ENCODE results near the gene CFAP70. TPM values are rescaled to one million over a fixed set of nuclear protein-coding genes. Genes with fewer than 3 reads are reported as not detected.

Gene CFAP70
- total and polyA plus RNA-seq, 8 donors: 1.3 to 28.8 (median 3.0) TPM

DNA sequence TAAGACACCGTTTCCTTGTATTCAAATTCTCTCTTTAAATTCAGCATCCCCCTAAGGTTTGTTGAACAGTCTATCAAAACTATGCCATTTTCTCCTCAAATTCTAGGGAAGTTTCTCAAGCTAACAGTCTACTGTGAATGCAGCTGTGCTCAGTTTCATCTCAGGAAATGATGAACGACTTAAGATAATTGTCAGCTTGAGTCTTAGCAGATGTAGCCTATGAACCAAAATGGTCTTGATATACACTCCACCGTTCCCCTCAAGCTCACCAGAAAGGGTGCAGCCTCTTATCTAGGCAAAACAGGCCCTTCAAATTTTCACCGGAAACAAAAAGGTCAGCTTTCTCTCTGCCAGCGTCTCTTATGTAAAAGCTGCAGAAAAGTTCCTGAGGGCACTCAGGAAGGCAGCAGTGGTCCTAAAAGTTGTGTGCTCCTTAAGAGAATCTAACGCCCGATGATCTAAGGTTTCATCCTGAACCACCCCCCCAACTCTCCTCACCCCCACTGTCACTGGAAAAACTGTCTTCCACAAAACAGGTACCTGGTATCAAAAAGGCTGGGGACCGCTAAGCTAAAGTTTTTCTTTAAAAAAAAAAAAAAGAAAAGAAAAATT, 113.7 kb downstream of the CFAP70 start:
- Histone ChIP-seq H3K36me3 (peaks cover 0 to 19% (median 0%) of the 10 kb centered on the region in 3 donors), H3K4me3 (no peak overlapping the region)
- no peak for DNase-seq

DNA sequence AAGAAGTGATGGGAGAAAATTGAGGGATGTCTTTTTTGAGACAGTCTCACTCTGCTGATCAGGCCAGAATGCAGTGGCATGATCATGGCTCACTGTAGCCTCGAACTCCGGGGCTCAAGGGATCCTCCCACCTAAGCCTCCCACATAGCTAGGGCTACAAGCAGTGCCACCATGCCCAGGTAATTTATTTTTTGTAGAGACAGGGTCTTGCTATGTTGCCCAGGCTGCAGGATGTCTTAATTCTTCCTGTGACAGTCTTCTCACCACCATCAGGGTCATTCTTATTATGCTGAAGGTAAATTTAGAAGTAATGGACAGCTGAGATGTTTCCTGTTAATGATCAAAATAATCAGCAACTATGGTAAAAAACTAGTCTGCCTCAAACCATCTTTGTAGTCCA, 118.8 kb downstream of the CFAP70 start:
- DNase-seq (no peak), FAIRE-seq (no peak), ATAC-seq (no peak)
- Histone ChIP-seq H3K9me3 (no peaks in the 10 kb centered on the region), H3K4me1 (no peaks in the 10 kb centered on the region), H3K36me3 (peaks cover 0 to 19% (median 0%) of the 10 kb centered on the region in 3 donors), H3K4me3 (no peak overlapping the region), H3K27ac (no peak overlapping the region), H3K27me3 (no peaks in the 10 kb centered on the region)
- intact Hi-C loops (cut with DNase I): no loop called here
- no peak for TF ChIP-seq CTCF (IDR thresholded peaks at IDR 0.05)
- 93 to 94% methylated on average over 2 of the region's 2 CpGs for WGBS, 2 donors

More for the DNA sequence above, 113.7 kb downstream of the CFAP70 start:
- intact Hi-C loops (cut with DNase I): no loop called here
- Histone ChIP-seq H3K27me3 (no peaks in the 10 kb centered on the region), H3K4me1 (peaks cover 0 to 10% (median 0%) of the 10 kb centered on the region in 3 donors), H3K27ac (no peak overlapping the region), H3K9me3 (no peaks in the 10 kb centered on the region)
- 68 to 79% methylated on average over 8 of the region's 8 CpGs for WGBS, 2 donors
- no peak for TF ChIP-seq CTCF (IDR thresholded peaks at IDR 0.05)
- no peak for FAIRE-seq
- ATAC-seq: no peak

DNA sequence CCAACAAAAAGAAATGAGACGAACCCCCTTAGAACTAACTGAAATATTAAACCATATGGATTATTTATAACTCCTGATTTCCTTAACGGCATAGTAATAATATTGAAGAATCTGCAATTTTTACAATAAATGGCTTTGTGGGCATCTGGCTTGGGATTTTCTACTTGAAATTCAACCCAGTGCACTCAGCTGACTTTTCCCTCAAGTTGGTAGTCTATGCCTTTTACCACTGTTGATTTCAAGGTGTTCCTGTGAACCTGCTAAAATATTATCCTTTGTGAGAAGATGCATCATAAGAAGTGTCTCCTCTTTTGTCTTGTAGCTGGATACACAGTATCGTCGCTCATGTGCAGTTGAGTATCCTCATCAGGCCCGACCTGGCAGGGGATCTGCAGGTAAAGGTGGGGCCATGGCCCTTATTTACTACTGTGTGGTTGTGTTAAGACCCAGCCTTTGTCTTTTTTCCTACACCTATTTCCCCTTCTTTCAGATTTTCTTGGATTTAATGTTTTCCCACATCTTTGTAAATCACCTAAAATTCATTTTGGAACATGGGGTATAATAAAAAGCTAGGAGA, 119.6 kb downstream of the CFAP70 start:
- peaks cover 0 to 19% (median 0%) of the 10 kb centered on the region in 3 donors for H3K36me3 ChIP-seq
- no peak for FAIRE-seq
- no peaks in the 10 kb centered on the region for H3K9me3 ChIP-seq
- H3K27ac ChIP-seq: no peak overlapping the region
- DNase-seq: no peak
- WGBS, 2 donors: 90 to 91% methylated on average over 5 of the region's 5 CpGs
- intact Hi-C loops (cut with DNase I): no loop called here
- no peak overlapping the region for H3K4me3 ChIP-seq
- no peak for ATAC-seq
- H3K27me3 ChIP-seq: no peaks in the 10 kb centered on the region
- no peak for TF ChIP-seq CTCF (IDR thresholded peaks at IDR 0.05)
- no peaks in the 10 kb centered on the region for H3K4me1 ChIP-seq

- FAIRE-seq: no peak
- WGBS, 2 donors: 82 to 87% methylated on average over 7 of the region's 7 CpGs
These were observed 124.0 kb downstream of the CFAP70 start for GRCh38 chr10:73234695-73235094.

More at GRCh38 chr10:73234695-73235094, 124.0 kb downstream of the CFAP70 start:
- Histone ChIP-seq H3K27me3 (no peaks in the 10 kb centered on the region), H3K9me3 (no peaks in the 10 kb centered on the region), H3K36me3 (peaks cover 0 to 13% (median 0%) of the 10 kb centered on the region in 3 donors), H3K27ac (no peak overlapping the region), H3K4me1 (no peaks in the 10 kb centered on the region), H3K4me3 (no peak overlapping the region)
- intact Hi-C loops (cut with DNase I): no loop called here
- ATAC-seq: no peak
- no peak for TF ChIP-seq CTCF (IDR thresholded peaks at IDR 0.05)
- no peak for DNase-seq

All from pancreas (tissue), 10 donors.